Progenitor cell of endocrine pancreas (in vitro differentiated cells): Measurements from ENCODE around the gene UNC80. TPM values are rescaled to one million over a fixed set of nuclear protein-coding genes. Genes with fewer than 3 reads are reported as not detected.

ENCODE experiments used
- DNase-seq: peaks from one replicate; pipeline ENCODE4 v3.0.0; 2021; ENCODE audit warnings: low spot score; ENCODE audit not compliant: unreplicated experiment
- H3K27ac Mint-ChIP-seq: 2 replicates; pipeline ENCODE4 v1.8.0; 2021; ENCODE audit warnings: mild to moderate bottlenecking, moderate library complexity, mixed read lengths
- H3K27me3 Mint-ChIP-seq: 2 replicates; pipeline ENCODE4 v1.8.0; 2021; ENCODE audit warnings: mixed read lengths
- H3K36me3 Mint-ChIP-seq: 2 replicates; pipeline ENCODE4 v1.8.0; 2022; ENCODE audit warnings: mixed read lengths; ENCODE audit not compliant: insufficient read depth
- H3K4me1 Mint-ChIP-seq: 2 replicates; pipeline ENCODE4 v1.8.0; 2021; ENCODE audit warnings: low read depth, mixed read lengths
- H3K4me3 Mint-ChIP-seq: 2 replicates; pipeline ENCODE4 v1.8.0; 2021; ENCODE audit warnings: low read depth, mild to moderate bottlenecking, moderate library complexity, mixed read lengths
- H3K9me3 Mint-ChIP-seq: 2 replicates; pipeline ENCODE4 v1.8.0; 2021; ENCODE audit warnings: low read depth, mixed read lengths
- CTCF ChIP-seq: fragments of 200-600 bp; sonication (generic); IDR thresholded peaks from one replicate; pipeline ENCODE4 v1.5.0; 2021; ENCODE audit warnings: antibody characterized with exemption, mild to moderate bottlenecking; ENCODE audit not compliant: unreplicated experiment
- total RNA-seq: library from RNA; stranded (reverse); gene quantifications from 2 replicates; pipeline ENCODE4 v1.2.1, GENCODE V29; 2021

Gene UNC80
- total RNA-seq, 1 donor from 2014 or later: 3.1 TPM

DNA sequence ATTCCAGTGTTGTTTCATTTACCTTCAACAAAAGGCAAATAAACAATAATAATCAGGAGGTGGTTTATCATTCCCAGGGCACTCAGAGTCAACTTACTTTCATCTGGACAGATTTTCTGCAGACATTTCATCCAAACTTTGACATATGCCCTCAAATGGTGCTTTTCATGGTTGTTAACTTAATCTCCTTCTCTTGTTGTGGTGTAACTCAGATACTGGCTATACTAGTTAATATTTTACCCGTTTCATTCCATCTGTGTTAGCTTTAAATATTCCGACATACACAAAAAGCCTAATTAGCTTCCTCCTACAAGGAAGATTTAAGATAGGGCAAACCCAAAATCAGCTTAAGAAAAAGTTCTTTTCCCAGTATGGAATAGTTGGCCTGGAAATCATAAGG lies 186.4 kb downstream of the UNC80 start:
- Mint-ChIP-seq H3K9me3 (no peaks in the 10 kb centered on the region), H3K4me1 (peaks cover 12% of the 10 kb centered on the region), H3K27me3 (no peaks in the 10 kb centered on the region), H3K36me3 (no peaks in the 10 kb centered on the region), H3K4me3 (no peak overlapping the region), H3K27ac (no peak overlapping the region)
- TF ChIP-seq CTCF: no peak
- no peak for DNase-seq

GRCh38 chr2:209960045-209960444 lies 188.4 kb downstream of the UNC80 start:
- Mint-ChIP-seq H3K36me3 (no peaks in the 10 kb centered on the region), H3K4me1 (peaks cover 12% of the 10 kb centered on the region), H3K27ac (no peak overlapping the region), H3K4me3 (no peak overlapping the region), H3K9me3 (no peaks in the 10 kb centered on the region), H3K27me3 (no peaks in the 10 kb centered on the region)
- TF ChIP-seq CTCF: no peak
- DNase-seq: no peak

- Mint-ChIP-seq H3K4me3 (no peak overlapping the region), H3K4me1 (peaks cover 12% of the 10 kb centered on the region), H3K27me3 (no peaks in the 10 kb centered on the region), H3K9me3 (no peaks in the 10 kb centered on the region), H3K27ac (no peak overlapping the region), H3K36me3 (no peaks in the 10 kb centered on the region)
- no peak for DNase-seq
- peak; percentile 78 for TF ChIP-seq CTCF
These were observed 189.3 kb downstream of the UNC80 start for GRCh38 chr2:209960676-209961630.

DNA sequence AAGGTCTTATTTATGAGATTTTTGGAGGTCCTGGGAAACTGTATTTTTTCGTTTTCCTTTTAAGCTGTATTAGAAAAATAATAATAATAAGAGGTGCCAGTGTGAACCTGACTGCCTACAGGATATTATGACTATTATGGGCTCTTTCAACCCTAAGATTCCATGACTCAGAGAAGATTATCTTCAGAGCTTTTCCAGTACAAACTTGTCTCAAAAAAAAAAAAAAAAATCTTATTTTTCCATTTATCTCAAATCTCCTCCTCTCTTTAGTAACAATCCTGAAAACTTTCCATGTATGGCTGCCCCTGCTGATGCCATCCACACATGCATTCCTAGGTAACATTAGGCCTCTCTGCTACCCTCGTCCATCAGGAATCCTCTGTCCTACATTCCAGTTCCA lies 194.1 kb downstream of the UNC80 start:
- Mint-ChIP-seq H3K9me3 (no peaks in the 10 kb centered on the region), H3K27me3 (no peaks in the 10 kb centered on the region)
- DNase-seq: no peak

GRCh38 chr2:209969692-209970091 lies 198.1 kb downstream of the UNC80 start:
- no peak for TF ChIP-seq CTCF
- Mint-ChIP-seq H3K4me3 (no peak overlapping the region), H3K9me3 (no peaks in the 10 kb centered on the region), H3K4me1 (peaks cover 4% of the 10 kb centered on the region), H3K27me3 (no peaks in the 10 kb centered on the region), H3K27ac (no peak overlapping the region), H3K36me3 (no peaks in the 10 kb centered on the region)
- no peak for DNase-seq

More for the DNA sequence above, 194.1 kb downstream of the UNC80 start:
- no peak for TF ChIP-seq CTCF
- peaks cover 4% of the 10 kb centered on the region for H3K4me1 Mint-ChIP-seq
- no peaks in the 10 kb centered on the region for H3K36me3 Mint-ChIP-seq
- no peak overlapping the region for H3K27ac Mint-ChIP-seq
- H3K4me3 Mint-ChIP-seq: no peak overlapping the region
